OCI-LY3 (cell line): Measurements from ENCODE around the gene PCBP3.

ENCODE experiments used
- H2AFZ ChIP-seq: fragments of 200-600, 300-600 bp; shearing (Covaris generic); 2 replicates; pipeline ENCODE4 v1.6.0; 2014; ENCODE audit warnings: antibody characterized with exemption, low read depth, low read length
- H3K27ac ChIP-seq: fragments of 200-600, 300-600 bp; sonication (generic); 2 replicates; pipeline ENCODE4 v1.5.1; 2014; ENCODE audit warnings: mild to moderate bottlenecking, low read length, moderate library complexity, mixed read lengths
- H3K27me3 ChIP-seq: fragments of 200-600, 300-600 bp; sonication (generic); 2 replicates; pipeline ENCODE4 v1.6.1; 2014; ENCODE audit warnings: low read depth, low read length, mixed read lengths
- H3K36me3 ChIP-seq: fragments of 200-600, 300-600 bp; sonication (generic); replicated peaks from 2 replicates; pipeline ENCODE3; 2014; ENCODE audit warnings: low read depth, low read length, mixed read lengths
- H3K4me1 ChIP-seq: fragments of 300-600, 200-600 bp; sonication (generic); 2 replicates; pipeline ENCODE4 v1.6.1; 2014; ENCODE audit warnings: low read length, mixed read lengths
- H3K4me2 ChIP-seq: fragments of 200-600, 300-600 bp; sonication (generic); 2 replicates; pipeline ENCODE4 v1.6.1; 2014; ENCODE audit warnings: low read length, mixed read lengths
- H3K4me3 ChIP-seq: fragments of 300-600, 200-600 bp; sonication (generic); 2 replicates; pipeline ENCODE4 v1.5.1; 2014; ENCODE audit warnings: antibody characterized with exemption, mild to moderate bottlenecking, low read length, moderate library complexity
- H3K79me2 ChIP-seq: fragments of 300-600, 200-600 bp; shearing (Covaris generic); 2 replicates; pipeline ENCODE4 v1.6.1; 2014; ENCODE audit warnings: mild to moderate bottlenecking, low read length, mixed read lengths
- H3K9ac ChIP-seq: fragments of 300-600, 200-600 bp; shearing (Covaris generic); 2 replicates; pipeline ENCODE4 v1.6.0; 2014; ENCODE audit warnings: mild to moderate bottlenecking, low read length, moderate library complexity
- H3K9me3 ChIP-seq: fragments of 200-600, 300-600 bp; shearing (Covaris generic); 2 replicates; pipeline ENCODE4 v1.6.1; 2014; ENCODE audit warnings: low read length, mixed read lengths; ENCODE audit not compliant: insufficient read depth
- H4K20me1 ChIP-seq: fragments of 200-600, 300-600 bp; sonication (generic); 2 replicates; pipeline ENCODE4 v1.6.1; 2016; ENCODE audit warnings: low read length, mixed read lengths; ENCODE audit not compliant: insufficient read depth
- EZH2phosphoT487 ChIP-seq: fragments of 200-600 bp; shearing (Covaris generic); IDR thresholded peaks from 2 replicates; pipeline ENCODE4 v1.6.1; 2018; ENCODE audit warnings: antibody characterized with exemption, mixed run types, low read depth
- TF ChIP-seq, protein P1 (sequence below): fragments of 200-600, 300-600 bp; sonication (generic); IDR thresholded peaks from 2 replicates; pipeline ENCODE4 v1.5.1; 2014; ENCODE audit warnings: antibody characterized with exemption, low read length, low read depth

PCBP3 gene

DNA sequence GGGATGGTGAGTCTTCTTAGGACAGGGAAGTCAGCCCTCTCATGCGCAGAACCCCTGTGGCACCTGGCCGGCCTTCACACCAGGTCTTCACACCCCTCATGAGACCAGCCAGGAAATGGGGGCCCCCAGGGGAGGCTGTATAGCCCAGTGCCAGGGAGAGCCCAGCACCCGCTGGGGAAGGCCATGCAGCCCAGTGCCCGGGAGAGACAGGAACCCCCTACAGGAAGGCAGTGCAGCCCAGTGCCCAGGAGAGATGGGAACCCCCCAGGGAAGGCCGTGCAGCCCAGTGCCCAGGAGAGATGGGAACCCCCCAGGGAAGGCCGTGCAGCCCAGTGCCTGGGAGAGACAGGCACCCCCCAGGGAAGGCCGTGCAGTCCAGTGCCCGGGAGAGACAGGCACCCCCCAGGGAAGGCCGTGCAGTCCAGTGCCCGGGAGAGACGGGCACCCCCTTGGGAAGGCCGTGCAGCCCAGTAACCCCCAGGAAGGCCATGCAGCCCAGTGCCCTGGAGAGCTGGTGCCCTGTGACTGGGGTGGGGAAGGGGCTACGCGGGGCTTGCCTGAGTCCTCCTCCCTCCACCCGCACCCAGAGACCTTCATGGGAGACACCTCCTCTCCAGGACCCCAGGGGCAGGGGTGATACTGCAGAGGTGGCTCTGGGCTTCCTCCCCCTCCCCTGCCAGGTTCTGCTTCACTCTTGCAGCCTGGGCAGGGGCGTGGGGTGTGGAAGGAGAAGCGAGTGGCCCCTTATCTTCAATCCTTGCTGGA is 227.5 kb downstream of the PCBP3 start:
- H3K4me3 ChIP-seq: no peak overlapping the region
- no peak overlapping the region for H3K9ac ChIP-seq
- H3K79me2 ChIP-seq: no peaks in the 10 kb centered on the region
- TF ChIP-seq, protein P1, sequence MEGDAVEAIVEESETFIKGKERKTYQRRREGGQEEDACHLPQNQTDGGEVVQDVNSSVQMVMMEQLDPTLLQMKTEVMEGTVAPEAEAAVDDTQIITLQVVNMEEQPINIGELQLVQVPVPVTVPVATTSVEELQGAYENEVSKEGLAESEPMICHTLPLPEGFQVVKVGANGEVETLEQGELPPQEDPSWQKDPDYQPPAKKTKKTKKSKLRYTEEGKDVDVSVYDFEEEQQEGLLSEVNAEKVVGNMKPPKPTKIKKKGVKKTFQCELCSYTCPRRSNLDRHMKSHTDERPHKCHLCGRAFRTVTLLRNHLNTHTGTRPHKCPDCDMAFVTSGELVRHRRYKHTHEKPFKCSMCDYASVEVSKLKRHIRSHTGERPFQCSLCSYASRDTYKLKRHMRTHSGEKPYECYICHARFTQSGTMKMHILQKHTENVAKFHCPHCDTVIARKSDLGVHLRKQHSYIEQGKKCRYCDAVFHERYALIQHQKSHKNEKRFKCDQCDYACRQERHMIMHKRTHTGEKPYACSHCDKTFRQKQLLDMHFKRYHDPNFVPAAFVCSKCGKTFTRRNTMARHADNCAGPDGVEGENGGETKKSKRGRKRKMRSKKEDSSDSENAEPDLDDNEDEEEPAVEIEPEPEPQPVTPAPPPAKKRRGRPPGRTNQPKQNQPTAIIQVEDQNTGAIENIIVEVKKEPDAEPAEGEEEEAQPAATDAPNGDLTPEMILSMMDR: no peak
- no peak for TF ChIP-seq EZH2phosphoT487
- H3K9me3 ChIP-seq: no peaks in the 10 kb centered on the region
- no peak overlapping the region for H2AFZ ChIP-seq
- H3K36me3 ChIP-seq: no peaks in the 10 kb centered on the region
- H3K27me3 ChIP-seq: no peaks in the 10 kb centered on the region
- H3K4me2 ChIP-seq: no peak overlapping the region
- no peaks in the 10 kb centered on the region for H4K20me1 ChIP-seq
- H3K27ac ChIP-seq: no peak overlapping the region
- H3K4me1 ChIP-seq: no peaks in the 10 kb centered on the region

DNA sequence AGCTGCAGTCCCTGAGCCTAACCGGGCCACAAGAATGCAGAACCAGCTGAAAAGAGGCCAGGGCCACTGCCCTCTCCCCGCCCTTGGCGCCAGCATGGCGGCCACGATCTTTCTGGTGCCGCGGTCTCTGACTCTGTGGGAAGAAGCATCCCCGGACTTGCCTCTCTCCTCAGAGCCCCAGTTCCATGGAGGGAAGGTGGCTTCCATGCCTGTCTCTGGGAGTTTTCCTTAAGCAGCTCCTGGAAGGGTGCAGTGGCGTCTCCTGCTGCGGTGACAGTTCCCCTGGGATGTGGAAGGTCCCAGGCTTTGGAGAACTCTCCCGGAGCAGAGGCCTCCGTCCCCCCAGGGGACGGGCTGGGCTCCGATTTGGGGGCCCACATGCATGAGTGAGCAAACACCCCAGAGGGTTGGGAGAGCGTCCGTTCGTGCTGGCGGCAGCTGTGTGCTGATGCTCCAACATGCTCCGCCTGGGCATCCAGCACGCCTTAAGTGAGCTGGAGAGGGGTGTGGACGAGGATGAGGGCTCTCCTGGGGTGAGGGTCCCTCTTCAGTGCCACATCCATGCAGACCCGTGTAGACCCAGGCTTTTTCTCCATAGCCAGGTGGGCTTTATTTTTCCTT is 228.2 kb downstream of the PCBP3 start:
- Histone ChIP-seq H4K20me1 (no peaks in the 10 kb centered on the region), H3K36me3 (no peaks in the 10 kb centered on the region), H3K9ac (no peak overlapping the region), H3K4me2 (no peak overlapping the region), H3K79me2 (no peaks in the 10 kb centered on the region), H3K27me3 (no peaks in the 10 kb centered on the region), H3K9me3 (no peaks in the 10 kb centered on the region), H3K27ac (no peak overlapping the region), H3K4me1 (no peaks in the 10 kb centered on the region), H3K4me3 (no peak overlapping the region), H2AFZ (no peak overlapping the region)
- TF ChIP-seq, protein P1: no peak
- no peak for TF ChIP-seq EZH2phosphoT487

DNA sequence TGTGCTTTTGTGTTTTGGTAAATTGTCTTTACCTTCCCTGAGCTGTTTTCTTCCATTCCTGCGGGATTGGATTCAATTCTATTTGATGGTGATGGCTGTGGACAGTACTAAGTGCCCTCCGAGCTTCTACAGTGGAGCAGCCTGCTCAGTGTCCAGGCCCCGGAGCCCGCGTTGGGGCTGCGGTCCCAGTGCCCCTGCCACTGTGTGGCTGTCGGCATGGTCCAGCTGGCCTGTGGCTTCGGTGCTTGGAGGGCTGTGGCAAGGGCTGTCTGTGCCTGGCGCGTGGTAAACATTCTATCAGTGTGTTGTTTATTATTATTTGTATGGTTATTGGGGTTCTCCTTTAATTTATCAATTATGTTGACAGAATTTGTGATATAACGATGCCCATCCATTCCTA is 228.9 kb downstream of the PCBP3 start:
- no peaks in the 10 kb centered on the region for H3K79me2 ChIP-seq
- H3K4me3 ChIP-seq: no peak overlapping the region
- no peaks in the 10 kb centered on the region for H3K4me1 ChIP-seq
- no peak for TF ChIP-seq EZH2phosphoT487
- TF ChIP-seq, protein P1: no peak
- H3K36me3 ChIP-seq: no peaks in the 10 kb centered on the region
- H2AFZ ChIP-seq: no peak overlapping the region
- no peak overlapping the region for H3K27ac ChIP-seq
- H3K4me2 ChIP-seq: no peak overlapping the region
- no peaks in the 10 kb centered on the region for H4K20me1 ChIP-seq
- H3K27me3 ChIP-seq: no peaks in the 10 kb centered on the region
- H3K9me3 ChIP-seq: no peaks in the 10 kb centered on the region
- H3K9ac ChIP-seq: no peak overlapping the region

DNA sequence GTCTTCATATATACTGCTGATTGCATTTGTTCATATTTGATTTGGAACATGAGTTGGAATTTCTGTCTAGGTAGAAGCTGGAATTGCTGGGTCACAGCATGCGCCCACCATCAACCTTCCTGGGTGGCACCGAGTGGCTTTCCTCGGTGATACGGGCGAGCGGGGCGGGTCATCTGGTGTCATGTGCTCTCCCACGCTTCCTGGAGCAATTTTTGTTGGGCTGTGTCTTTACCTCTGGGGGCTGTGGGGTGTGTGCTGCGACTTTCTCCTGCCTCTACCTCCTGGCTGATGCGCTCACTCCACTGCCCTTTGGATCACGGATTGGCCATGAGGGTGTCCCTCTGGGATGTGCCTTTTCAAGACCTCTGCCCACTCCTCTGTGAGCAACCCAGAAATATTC is 229.4 kb downstream of the PCBP3 start:
- no peak overlapping the region for H3K9ac ChIP-seq
- H3K27ac ChIP-seq: no peak overlapping the region

More for the DNA sequence above, 229.4 kb downstream of the PCBP3 start:
- no peak overlapping the region for H3K4me3 ChIP-seq
- H3K9me3 ChIP-seq: no peaks in the 10 kb centered on the region
- no peaks in the 10 kb centered on the region for H4K20me1 ChIP-seq
- H3K27me3 ChIP-seq: no peaks in the 10 kb centered on the region
- H3K4me2 ChIP-seq: no peak overlapping the region
- no peak overlapping the region for H2AFZ ChIP-seq
- no peaks in the 10 kb centered on the region for H3K36me3 ChIP-seq
- TF ChIP-seq EZH2phosphoT487: no peak
- TF ChIP-seq, protein P1: no peak
- no peaks in the 10 kb centered on the region for H3K4me1 ChIP-seq
- H3K79me2 ChIP-seq: no peaks in the 10 kb centered on the region
